ACHN (cell line): ENCODE measurements around the gene TESK1.
"Not testable (repeated sequence)": the region's sequence is repeated elsewhere in the genome, so short reads cannot be mapped to it uniquely, and the experiment has no call there.

Experiments
- DNase-seq: peaks from one replicate; pipeline ENCODE4 v3.0.0-alpha.2; 2015
- in situ Hi-C: cut with HindIII; loops from 2 replicates; pipeline ENCODE4 v1.10.0; 2017; ENCODE audit warnings: low sequenced_read_pairs, low pct_ligation_motif_present, low pct_unique_long_range_greater_than_20kb

Gene TESK1

GRCh38 chr9:35637427-35637955 is 32.4 kb downstream of the TESK1 start:
- DNase-seq, in situ Hi-C loops: not testable (repeated sequence)

GRCh38 chr9:35638751-35639150 is 33.7 kb downstream of the TESK1 start:
- DNase-seq, in situ Hi-C loops: not testable (repeated sequence)

GRCh38 chr9:35639225-35639624 is 34.2 kb downstream of the TESK1 start:
- in situ Hi-C loops, DNase-seq: not testable (repeated sequence)

GRCh38 chr9:35639631-35640030 is 34.6 kb downstream of the TESK1 start:
- in situ Hi-C loops = no loop called here
- no peak for DNase-seq

GRCh38 chr9:35640431-35640830 is 35.4 kb downstream of the TESK1 start:
- DNase-seq, in situ Hi-C loops: not testable (repeated sequence)

GRCh38 chr9:35641478-35641877 is 36.4 kb downstream of the TESK1 start:
- in situ Hi-C loops = not testable (repeated sequence)

GRCh38 chr9:35643046-35643445 is 38.0 kb downstream of the TESK1 start:
- DNase-seq = no peak
- in situ Hi-C loops = no loop called here

More at GRCh38 chr9:35641478-35641877, 36.4 kb downstream of the TESK1 start:
- not testable (repeated sequence) for DNase-seq

GRCh38 chr9:35645736-35646135 is 40.7 kb downstream of the TESK1 start:
- in situ Hi-C loops, DNase-seq: not testable (repeated sequence)

- in situ Hi-C loops = no loop called here
These were observed 41.1 kb downstream of the TESK1 start for GRCh38 chr9:35646153-35646532.

GRCh38 chr9:35646533-35647265 is 41.6 kb downstream of the TESK1 start:
- DNase-seq = peak; percentile 86
- in situ Hi-C loops = no loop called here

More at GRCh38 chr9:35646153-35646532, 41.1 kb downstream of the TESK1 start:
- peak; percentile 40 for DNase-seq

GRCh38 chr9:35649431-35650340 is 44.6 kb downstream of the TESK1 start:
- DNase-seq = no peak
- in situ Hi-C loops = no loop called here

GRCh38 chr9:35650341-35651158 is 45.5 kb downstream of the TESK1 start, which contains the start of gene SIT1:
SIT1 (minus strand) TSS chr9:35650931; CDS start chr9:35650853, 78 bp downstream.
- in situ Hi-C loops = no loop called here
- no peak for DNase-seq

- in situ Hi-C loops = no loop called here
- DNase-seq = no peak
These were observed 47.1 kb downstream of the TESK1 start for GRCh38 chr9:35651956-35652828.

GRCh38 chr9:35652829-35653209 is 47.8 kb downstream of the TESK1 start:
- no peak for DNase-seq
- in situ Hi-C loops = no loop called here

GRCh38 chr9:35653611-35654010 is 48.5 kb downstream of the TESK1 start:
- no peak for DNase-seq
- in situ Hi-C loops = no loop called here

GRCh38 chr9:35656348-35656747 is 51.3 kb downstream of the TESK1 start:
- in situ Hi-C loops = no loop called here
- no peak for DNase-seq

- no peak for DNase-seq
- in situ Hi-C loops = no loop called here
These were observed 51.9 kb downstream of the TESK1 start for GRCh38 chr9:35656831-35657545.
